Retina (tissue), 1 donor: ENCODE data around the gene MAN1A1.

Experiments used
- DNase-seq: peaks from one replicate; pipeline ENCODE4 v3.0.0-alpha.2; 2016

The MAN1A1 gene

GRCh38 chr6:119345114-119345513 is 4.4 kb downstream of the MAN1A1 start:
- DNase-seq: no peak

- DNase-seq: no peak
Measured at GRCh38 chr6:119344306-119344705, 5.3 kb downstream of the MAN1A1 start.

- DNase-seq: no peak
Measured at GRCh38 chr6:119343573-119344146, 5.9 kb downstream of the MAN1A1 start.

GRCh38 chr6:119343167-119343566 is 6.4 kb downstream of the MAN1A1 start:
- no peak for DNase-seq

GRCh38 chr6:119342430-119342829 is 7.1 kb downstream of the MAN1A1 start:
- no peak for DNase-seq

GRCh38 chr6:119340796-119341487 is 8.6 kb downstream of the MAN1A1 start:
- DNase-seq: peak; percentile 30

- no peak for DNase-seq
Measured at GRCh38 chr6:119339941-119340456, 9.6 kb downstream of the MAN1A1 start.

GRCh38 chr6:119337762-119338161 is 11.8 kb downstream of the MAN1A1 start:
- DNase-seq: no peak

- DNase-seq: no peak
Measured at GRCh38 chr6:119337252-119337651, 12.3 kb downstream of the MAN1A1 start.

GRCh38 chr6:119334535-119335264 is 14.9 kb downstream of the MAN1A1 start:
- DNase-seq: no peak

GRCh38 chr6:119333707-119334295 is 15.8 kb downstream of the MAN1A1 start:
- no peak for DNase-seq

GRCh38 chr6:119333063-119333609 is 16.4 kb downstream of the MAN1A1 start:
- DNase-seq: no peak

- DNase-seq: no peak
Measured at GRCh38 chr6:119331663-119332286, 17.8 kb downstream of the MAN1A1 start.

- no peak for DNase-seq
Measured at GRCh38 chr6:119330520-119331113, 18.9 kb downstream of the MAN1A1 start.

GRCh38 chr6:119329794-119330180 is 19.8 kb downstream of the MAN1A1 start:
- DNase-seq: no peak

- DNase-seq: no peak
Measured at GRCh38 chr6:119328892-119329793, 20.4 kb downstream of the MAN1A1 start.

GRCh38 chr6:119328254-119328653 is 21.3 kb downstream of the MAN1A1 start:
- no peak for DNase-seq

- no peak for DNase-seq
Measured at GRCh38 chr6:119327810-119328209, 21.8 kb downstream of the MAN1A1 start.

- DNase-seq: no peak
Measured at GRCh38 chr6:119326291-119327005, 23.1 kb downstream of the MAN1A1 start.

- DNase-seq: no peak
Measured at GRCh38 chr6:119325559-119326265, 23.8 kb downstream of the MAN1A1 start.
